Renal pelvis (tissue), 12 donors: ENCODE results near the gene FIP1L1. TPM values are rescaled to one million over a fixed set of nuclear protein-coding genes. Genes with fewer than 3 reads are reported as not detected.
"Not testable (repeated sequence)": the region's sequence is repeated elsewhere in the genome, so short reads cannot be mapped to it uniquely, and the experiment has no call there.

Experiments used
- DNase-seq: peaks from one replicate; pipeline ENCODE4 v3.0.0-alpha.2; 2013
- long read RNA-seq, 16 experiments: transcript quantifications; one replicate each; lab custom pipeline, GENCODE V29; 2026
- polyA plus RNA-seq, 3 donors: library from polyadenylated mRNA; unstranded; fragments of 120-200 nt; gene quantifications; one replicate each; pipeline ENCODE4 v1.2.1, GENCODE V29; 2013; ENCODE audit not compliant: insufficient read length in 3 of 3

Gene FIP1L1
- polyA plus RNA-seq: 100 to 1,000 TPM in 1 of 3 donors, 10 to 100 TPM in 2; 86.8 to 103 (median 91.3) TPM
- long read RNA-seq, donor 1, partial matches to known transcripts: 5 of 8 reads
- long read RNA-seq, donor 1, other reads (novel, unspliced or antisense): 0 of 8 reads
- long read RNA-seq, donor 2, partial matches to known transcripts: 0 of 13 reads
- long read RNA-seq, donor 2, other reads (novel, unspliced or antisense): 5 of 13 reads
- long read RNA-seq, donor 3, partial matches to known transcripts: 10 of 14 reads
- long read RNA-seq, donor 3, other reads (novel, unspliced or antisense): 0 of 14 reads
- long read RNA-seq, donor 4, partial matches to known transcripts: 0 of 6 reads
- long read RNA-seq, donor 4, other reads (novel, unspliced or antisense): 0 of 6 reads
- long read RNA-seq, donor 5, partial matches to known transcripts: 9 of 12 reads
- long read RNA-seq, donor 5, other reads (novel, unspliced or antisense): 0 of 12 reads
- long read RNA-seq, donor 6, partial matches to known transcripts: 13 of 17 reads
- long read RNA-seq, donor 6, other reads (novel, unspliced or antisense): 0 of 17 reads
- long read RNA-seq, donor 7, partial matches to known transcripts: 13 of 20 reads
- long read RNA-seq, donor 7, other reads (novel, unspliced or antisense): 0 of 20 reads
- long read RNA-seq, donor 8: 0 reads
- long read RNA-seq, donor 9, partial matches to known transcripts: 5 of 12 reads
- long read RNA-seq, donor 9, other reads (novel, unspliced or antisense): 0 of 12 reads
- long read RNA-seq, donor 10, partial matches to known transcripts: 6 of 12 reads
- long read RNA-seq, donor 10, other reads (novel, unspliced or antisense): 0 of 12 reads
- long read RNA-seq, donor 11, partial matches to known transcripts: 15 of 20 reads
- long read RNA-seq, donor 11, other reads (novel, unspliced or antisense): 0 of 20 reads
- long read RNA-seq, donor 12, partial matches to known transcripts: 19 of 36 reads
- long read RNA-seq, donor 12, other reads (novel, unspliced or antisense): 11 of 36 reads
- long read RNA-seq, donor 13, partial matches to known transcripts: 17 of 23 reads
- long read RNA-seq, donor 13, other reads (novel, unspliced or antisense): 0 of 23 reads
- long read RNA-seq, donor 14, transcript FIP1L1-206 (2 exons, 341 nt): major isoform, 5 of 24 reads
- long read RNA-seq, donor 14, partial matches to known transcripts: 16 of 24 reads
- long read RNA-seq, donor 14, other reads (novel, unspliced or antisense): 0 of 24 reads
- long read RNA-seq, donor 15, partial matches to known transcripts: 5 of 10 reads
- long read RNA-seq, donor 15, other reads (novel, unspliced or antisense): 0 of 10 reads
- long read RNA-seq, donor 16, partial matches to known transcripts: 16 of 18 reads
- long read RNA-seq, donor 16, other reads (novel, unspliced or antisense): 0 of 18 reads

DNA sequence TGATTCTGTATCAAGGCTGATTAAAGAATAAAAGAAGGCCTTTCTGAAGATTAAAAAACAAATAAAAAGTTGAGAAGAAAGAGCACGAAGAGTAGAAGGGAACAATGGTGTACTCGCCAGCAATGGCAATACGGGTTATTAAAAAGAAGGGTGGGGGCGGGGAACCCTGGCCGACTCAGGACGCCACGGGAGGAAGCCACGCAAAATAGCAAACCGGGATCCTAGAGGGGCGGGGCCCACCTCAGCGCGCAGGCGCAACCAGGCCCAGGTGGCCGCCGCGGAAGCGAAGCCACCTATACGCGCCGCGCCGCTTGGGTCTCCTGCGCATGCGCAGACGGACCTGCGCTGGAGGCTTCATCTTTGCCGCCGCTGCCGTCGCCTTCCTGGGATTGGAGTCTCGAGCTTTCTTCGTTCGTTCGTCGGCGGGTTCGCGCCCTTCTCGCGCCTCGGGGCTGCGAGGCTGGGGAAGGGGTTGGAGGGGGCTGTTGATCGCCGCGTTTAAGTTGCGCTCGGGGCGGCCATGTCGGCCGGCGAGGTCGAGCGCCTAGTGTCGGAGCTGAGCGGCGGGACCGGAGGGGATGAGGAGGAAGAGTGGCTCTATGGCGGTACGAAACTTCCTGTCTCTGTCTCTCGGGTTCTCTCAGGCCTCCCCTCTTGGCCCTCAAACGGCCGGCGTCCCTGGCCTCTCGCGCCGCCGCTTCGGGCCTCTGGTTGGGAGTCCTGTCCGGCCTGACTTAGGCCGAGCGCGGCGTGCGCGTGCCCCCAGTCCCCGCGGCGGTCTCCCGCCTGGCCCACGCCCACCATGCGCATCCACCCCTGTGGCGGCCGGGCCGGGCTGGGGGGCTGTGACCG lies at the start of gene FIP1L1:
FIP1L1 (plus strand) TSS at position 323 of the 852 bp plus-strand sequence; CDS start at position 521, 198 bp downstream.
- peak; percentile 91 for DNase-seq

DNA sequence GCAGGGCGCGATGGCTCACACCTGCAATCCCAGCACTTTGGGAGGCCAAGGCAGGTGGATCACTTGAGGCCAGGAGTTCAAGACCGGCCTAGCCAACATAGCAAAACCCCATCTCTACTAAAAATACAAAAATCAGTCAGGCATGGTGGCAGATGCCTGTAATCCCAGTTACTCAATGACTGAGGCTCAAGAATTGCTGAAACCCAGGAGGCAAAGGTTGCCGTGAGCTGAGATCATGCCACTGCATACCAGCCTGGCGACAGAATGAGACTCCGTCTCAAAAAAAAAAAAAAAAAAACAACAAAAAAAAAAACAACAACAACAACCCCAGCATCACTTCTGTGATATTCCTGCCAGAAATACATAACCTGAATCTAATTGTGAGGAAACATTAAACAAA lies 42.5 kb upstream of the FIP1L1 start:
- DNase-seq: not testable (repeated sequence)

GRCh38 chr4:53340145-53340544 lies 37.3 kb upstream of the FIP1L1 start:
- not testable (repeated sequence) for DNase-seq

DNA sequence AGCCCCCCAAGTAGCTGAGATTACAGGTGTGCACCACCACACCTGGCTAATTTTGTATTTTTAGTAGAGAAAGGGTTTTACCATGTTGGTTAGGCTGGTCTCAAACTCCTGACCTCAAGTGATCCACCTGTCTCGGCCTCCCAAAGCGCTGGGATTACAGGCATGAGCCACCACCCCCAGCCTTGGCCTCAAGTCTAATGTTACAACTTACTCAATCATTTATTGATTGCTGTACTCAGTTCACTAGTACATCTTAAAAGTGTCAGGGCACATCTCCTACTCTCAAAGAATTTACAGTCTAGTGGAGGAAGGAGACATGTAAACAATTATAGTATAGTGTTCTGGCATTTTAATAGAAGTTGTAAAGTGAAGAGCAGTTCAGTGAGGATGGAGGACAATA lies 31.0 kb upstream of the FIP1L1 start:
- DNase-seq: not testable (repeated sequence)

DNA sequence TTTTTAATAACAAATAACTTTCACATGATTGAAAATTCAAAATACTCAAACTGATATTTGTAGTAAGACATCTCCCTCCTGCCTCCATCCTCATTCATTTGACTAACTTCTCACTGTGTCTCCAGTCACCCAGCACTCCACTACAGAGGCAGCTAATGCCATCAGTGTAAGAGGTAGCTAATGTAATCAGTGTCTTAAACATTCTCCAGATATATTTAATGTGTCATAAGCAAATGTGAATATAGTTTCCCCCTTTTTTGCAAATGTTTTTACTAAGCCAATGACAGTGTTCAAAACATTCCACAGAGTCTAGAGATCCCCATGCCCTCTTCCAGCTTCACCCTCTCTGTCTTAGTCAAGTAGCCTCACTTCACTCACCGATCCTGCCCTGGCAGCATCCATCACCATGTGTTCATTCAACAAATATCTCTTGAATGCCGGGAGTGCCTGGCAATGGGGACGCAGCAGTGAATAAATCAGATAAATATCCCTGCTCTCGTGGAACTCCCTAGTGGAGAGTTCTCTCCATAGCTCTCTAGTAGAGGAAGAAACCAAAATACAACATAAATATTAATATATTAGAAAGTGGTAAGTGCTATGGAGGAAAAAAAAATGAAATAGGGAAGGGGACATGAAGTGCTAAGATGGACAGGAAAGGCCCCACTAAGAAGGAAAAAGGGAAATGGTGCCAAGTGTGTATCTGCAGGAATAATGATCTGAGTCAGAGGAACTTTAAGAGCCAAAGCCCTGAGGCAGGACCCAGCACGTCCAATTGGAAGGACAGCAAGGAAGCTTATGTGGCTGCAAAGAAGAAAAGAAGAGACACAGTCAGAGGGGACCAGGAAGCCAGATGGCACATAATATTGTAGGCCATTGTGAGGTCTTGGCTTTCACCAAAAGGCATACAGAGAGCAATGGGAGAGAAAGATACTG lies 30.3 kb upstream of the FIP1L1 start:
- no peak for DNase-seq

GRCh38 chr4:53348046-53348445 lies 29.4 kb upstream of the FIP1L1 start:
- no peak for DNase-seq

DNA sequence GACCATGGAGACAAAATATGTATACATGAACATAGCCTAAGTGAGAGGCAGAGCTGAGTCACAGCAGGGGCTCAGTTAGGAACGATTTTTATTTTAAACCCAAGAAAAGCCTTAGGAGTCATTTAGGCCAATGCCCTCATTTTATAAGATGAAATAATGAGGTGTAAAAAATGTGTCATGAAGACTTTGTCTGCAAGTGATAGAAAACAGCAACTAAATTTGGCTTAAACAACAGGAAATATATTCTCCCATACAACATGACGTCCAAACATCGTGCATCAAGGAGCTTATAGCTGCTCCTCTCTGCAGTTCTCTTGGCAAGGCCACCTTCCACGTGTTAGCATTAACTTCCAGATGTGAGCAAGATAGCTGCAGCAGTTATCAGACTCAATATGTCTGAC lies 28.4 kb upstream of the FIP1L1 start:
- DNase-seq: no peak

GRCh38 chr4:53354012-53354722 lies 23.3 kb upstream of the FIP1L1 start:
- DNase-seq: no peak

DNA sequence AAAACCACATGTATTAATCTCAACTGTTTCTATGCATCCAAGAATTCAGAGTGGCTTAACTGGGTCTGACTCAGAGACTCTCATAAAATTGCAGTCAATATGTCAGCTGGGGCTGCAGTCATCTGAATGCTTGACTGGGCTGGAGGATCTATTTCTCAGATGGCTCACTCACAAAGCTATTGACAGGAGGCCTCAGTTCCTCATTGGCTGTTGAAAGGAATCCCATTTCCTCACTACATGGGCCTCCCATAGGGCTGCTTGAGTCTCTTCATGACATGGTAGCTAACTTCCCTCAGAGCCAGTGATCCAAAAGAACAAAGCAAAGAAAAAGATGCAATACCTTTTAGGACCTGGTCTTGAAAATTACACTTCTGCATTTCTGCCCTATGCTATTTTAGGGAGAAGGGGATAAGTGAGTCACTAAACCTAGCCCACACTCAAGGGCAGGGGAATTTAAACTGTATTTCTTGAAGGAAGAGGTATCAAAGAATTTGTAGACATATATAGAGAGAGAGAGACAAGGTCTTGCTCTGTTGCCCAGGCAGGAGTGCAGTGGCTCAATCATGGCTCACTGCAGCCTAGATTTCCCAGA lies 21.4 kb upstream of the FIP1L1 start:
- DNase-seq: no peak

DNA sequence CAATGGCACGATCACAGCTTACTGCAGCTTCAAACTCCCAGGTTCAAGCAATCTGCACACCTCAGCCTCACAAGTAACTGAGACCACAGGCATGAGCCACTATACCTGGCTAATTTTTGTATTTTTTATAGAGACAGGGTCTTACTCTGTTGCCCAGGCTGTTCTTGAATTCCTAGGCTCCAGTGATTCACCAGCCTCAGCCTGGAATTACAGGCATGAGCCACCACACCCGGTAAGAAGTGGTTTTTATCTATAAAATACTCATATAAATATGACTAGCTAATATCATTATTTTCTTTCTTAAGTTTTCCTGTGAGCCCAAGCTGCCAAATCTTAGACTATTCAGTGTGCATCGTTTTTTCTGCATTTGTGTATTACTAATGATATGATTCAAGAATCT lies 16.0 kb upstream of the FIP1L1 start:
- DNase-seq: no peak

- no peak for DNase-seq
Measured at GRCh38 chr4:53362093-53362492, 15.3 kb upstream of the FIP1L1 start.

- DNase-seq: no peak
Measured at GRCh38 chr4:53364624-53365023, 12.8 kb upstream of the FIP1L1 start.

- no peak for DNase-seq
Measured at GRCh38 chr4:53365121-53365485, 12.3 kb upstream of the FIP1L1 start.

DNA sequence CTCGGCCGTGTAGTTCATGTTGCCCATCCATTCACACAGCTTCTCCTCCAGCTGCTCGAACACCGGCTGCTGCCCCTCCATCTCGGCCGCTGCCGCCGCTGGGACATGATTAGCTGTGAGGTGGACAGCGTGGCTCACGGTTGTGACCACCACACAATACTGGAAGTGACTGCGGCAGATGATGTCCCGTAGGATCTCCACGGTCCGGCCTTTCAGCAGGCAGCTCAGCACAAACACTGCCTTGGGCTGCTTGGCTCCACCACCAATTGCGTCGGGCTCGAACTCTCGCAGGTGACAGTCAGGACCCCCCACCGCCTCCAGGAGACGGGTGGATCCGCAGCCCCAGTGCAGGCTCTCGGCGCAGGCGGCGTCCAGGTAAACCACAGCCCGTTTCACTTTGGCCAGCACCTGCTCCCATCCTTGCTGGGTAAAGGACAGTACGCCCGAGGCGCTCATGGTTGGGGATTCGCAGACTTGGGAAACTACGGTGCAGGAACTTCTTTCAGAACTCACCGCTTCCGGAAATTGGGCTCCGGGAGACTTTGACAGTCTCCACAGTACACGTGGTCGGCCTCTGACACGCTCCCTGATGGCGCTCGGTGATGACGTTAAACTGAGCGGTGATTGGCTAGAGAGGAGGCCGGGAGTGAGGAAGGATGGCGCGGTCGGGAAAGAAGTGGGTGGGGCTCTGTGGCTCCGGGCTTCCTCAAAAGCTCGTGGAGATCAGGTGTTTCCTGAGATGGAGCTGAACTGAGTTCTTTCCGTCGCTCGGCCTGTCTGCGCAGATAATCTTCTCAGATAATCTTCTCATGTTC lies 11.7 kb upstream of the FIP1L1 start, which contains the start of gene SCFD2:
SCFD2 (minus strand) TSS at position 576 of the 815 bp plus-strand sequence.
- DNase-seq: peak; percentile 98

- DNase-seq: no peak
Measured at GRCh38 chr4:53366301-53366716, 11.1 kb upstream of the FIP1L1 start.

DNA sequence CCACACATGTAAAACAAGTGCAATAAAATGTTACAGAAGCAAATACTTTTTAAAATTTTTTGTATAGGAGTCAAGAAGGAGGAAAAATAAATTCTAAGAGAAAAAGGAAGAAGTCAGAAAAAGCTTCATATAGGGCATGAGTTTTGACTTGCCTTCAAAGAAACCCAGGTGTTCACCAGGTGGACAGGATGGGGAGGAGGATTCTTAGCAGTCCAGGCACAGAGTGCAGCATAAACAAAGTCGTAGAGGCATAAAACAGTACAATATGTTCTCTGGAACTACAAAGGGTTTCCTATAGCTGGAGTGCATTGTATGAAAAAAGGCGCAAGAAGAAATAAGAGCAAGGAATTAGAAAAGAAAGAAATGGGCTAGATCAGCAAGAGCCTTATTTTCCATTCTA lies 9.7 kb upstream of the FIP1L1 start:
- no peak for DNase-seq

- DNase-seq: no peak
Measured at GRCh38 chr4:53371049-53371448, 6.4 kb upstream of the FIP1L1 start.
